Naive thymus-derived CD4-positive, alpha-beta T cell (primary cell): Measurements from ENCODE around the gene SEPTIN7. TPM values are rescaled to one million over a fixed set of nuclear protein-coding genes. Genes with fewer than 3 reads are reported as not detected.

ENCODE experiments used
- ATAC-seq: fragments of 150-1000 bp; cut with Tn5 transposase; 2 replicates; pipeline ENCODE4 v1.10.0; 2021; ENCODE audit warnings: mild to moderate bottlenecking, moderate library complexity
- CTCF ChIA-PET: fragments of 350-600 bp; sonication (Branson Sonifier 250); formaldehyde crosslinking; loops from one replicate; lab custom pipeline; 2021; ENCODE audit warnings: antibody characterized with exemption; lab: Charles Lee
- POLR2A ChIA-PET: fragments of 350-600 bp; sonication (Branson Sonifier 250); formaldehyde crosslinking; loops from one replicate; lab custom pipeline; 2021; ENCODE audit warnings: antibody characterized with exemption, inconsistent platforms; lab: Charles Lee
- DNase-seq, 9 donors: peaks; one replicate each; pipeline versions ENCODE4 v3.0.0 to v3.0.0-alpha.2; 2020 to 2022; ENCODE audit warnings: mixed read lengths in 1 of 9
- H3K27ac ChIP-seq: one replicate; pipeline ENCODE4 v1.7.0; 2013; ENCODE audit warnings: mild to moderate bottlenecking, low read depth, low read length, moderate library complexity
- H3K27me3 ChIP-seq, 2 donors: one replicate each; pipeline ENCODE4 v1.7.0; 2013; ENCODE audit warnings: low read length in 2 of 2, mild to moderate bottlenecking in 2 of 2, moderate library complexity in 2 of 2; ENCODE audit not compliant: control insufficient read depth in 2 of 2, insufficient read depth in 2 of 2
- H3K36me3 ChIP-seq, 3 experiments: 1 replicate in 2 of 3; 2 replicates in 1 of 3; pipeline ENCODE4 v1.7.0; 2013; ENCODE audit warnings: low read length in 3 of 3, mild to moderate bottlenecking in 3 of 3, moderate library complexity in 1 of 3; ENCODE audit not compliant: insufficient read depth in 3 of 3, control insufficient read depth in 2 of 3
- H3K4me1 ChIP-seq, 2 donors: one replicate each; pipeline ENCODE4 v1.7.0; 2013; ENCODE audit warnings: low read length in 2 of 2, mild to moderate bottlenecking in 2 of 2, moderate library complexity in 1 of 2; ENCODE audit not compliant: control insufficient read depth in 2 of 2, insufficient read depth in 2 of 2
- H3K4me3 ChIP-seq: 2 replicates; pipeline ENCODE4 v1.7.0; 2013; ENCODE audit warnings: mild to moderate bottlenecking, low read length
- H3K9me3 ChIP-seq, 3 experiments: 1 replicate in 2 of 3; 2 replicates in 1 of 3; pipeline ENCODE4 v1.7.0; 2013; ENCODE audit warnings: low read length in 3 of 3; ENCODE audit not compliant: control insufficient read depth in 2 of 3
- H3K27ac Mint-ChIP-seq, 9 donors: one replicate each; pipeline ENCODE4 v1.8.0; 2020 to 2022; ENCODE audit warnings: mixed read lengths in 9 of 9, mild to moderate bottlenecking in 8 of 9, moderate library complexity in 5 of 9, inconsistent platforms in 2 of 9
- H3K27me3 Mint-ChIP-seq, 5 donors: one replicate each; pipeline ENCODE4 v1.8.0; 2021 to 2022; ENCODE audit warnings: mixed read lengths in 5 of 5, mild to moderate bottlenecking in 1 of 5
- H3K36me3 Mint-ChIP-seq, 5 donors: one replicate each; pipeline ENCODE4 v1.8.0; 2020 to 2022; ENCODE audit warnings: mixed read lengths in 5 of 5, mild to moderate bottlenecking in 3 of 5, inconsistent platforms in 1 of 5
- H3K4me1 Mint-ChIP-seq, 7 donors: one replicate each; pipeline ENCODE4 v1.8.0; 2020 to 2022; ENCODE audit warnings: mixed read lengths in 7 of 7, mild to moderate bottlenecking in 3 of 7, inconsistent platforms in 1 of 7
- H3K4me3 Mint-ChIP-seq, 10 donors: one replicate each; pipeline ENCODE4 v1.8.0; 2020 to 2022; ENCODE audit warnings: mild to moderate bottlenecking in 10 of 10, mixed read lengths in 10 of 10, moderate library complexity in 6 of 10, inconsistent platforms in 2 of 10
- H3K9me3 Mint-ChIP-seq, 11 donors: one replicate each; pipeline ENCODE4 v1.8.0; 2020 to 2022; ENCODE audit warnings: mixed read lengths in 11 of 11, mild to moderate bottlenecking in 4 of 11, inconsistent platforms in 1 of 11, moderate library complexity in 1 of 11
- intact Hi-C, 2 donors: fragments of 100-400 bp; cut with micrococcal nuclease; formaldehyde crosslinking; loops; one replicate each; pipeline ENCODE4 v1.15.1; 2023
- polyA plus RNA-seq, 2 donors: library from polyadenylated mRNA; unstranded; fragments of 300-500 nt; fragmentation: Illumina TruSeq; gene quantifications; one replicate each; pipeline ENCODE4 v1.2.3, GENCODE V29; 2021
- total RNA-seq, 6 experiments: library from RNA in 5 of 6; stranded (reverse) in 5 of 6; gene quantifications; 1 replicate in 5 of 6; 2 replicates in 1 of 6; pipeline ENCODE4 v1.2.3 and lab custom pipeline; 2021 to 2026

SEPTIN7 gene
- total and polyA plus RNA-seq, 7 experiments from 2014 or later: 174 to 566 (median 197) TPM

DNA sequence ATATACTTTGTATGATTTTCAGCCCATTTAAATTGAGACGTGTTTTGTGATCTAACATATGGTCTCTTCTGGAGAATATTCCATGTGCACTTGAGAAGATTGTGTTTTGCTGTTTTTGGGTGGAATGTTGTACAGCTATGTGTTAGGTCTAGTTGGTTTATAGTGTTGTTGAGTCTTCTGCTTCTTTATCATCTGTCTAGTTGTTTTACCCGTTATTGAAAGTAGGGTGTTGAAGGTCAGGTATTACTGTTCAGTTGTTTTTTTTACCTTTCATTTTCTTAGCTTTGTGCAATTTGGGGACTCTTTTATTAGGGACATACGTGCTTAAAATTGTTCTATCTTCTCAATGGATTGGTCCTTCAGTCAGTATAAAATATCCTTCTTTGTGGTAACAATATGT lies 18.5 kb downstream of the SEPTIN7 start:
- peaks cover 6 to 70% (median 37%) of the 10 kb centered on the region in 11 donors for H3K9me3 Mint-ChIP-seq
- H3K27ac ChIP-seq: no peak overlapping the region
- H3K9me3 ChIP-seq: peaks cover 0 to 10% (median 4%) of the 10 kb centered on the region in 3 experiments
- no peak overlapping the region for H3K4me3 ChIP-seq
- intact Hi-C loops: no loop called here
- H3K4me1 Mint-ChIP-seq: peaks cover 47 to 77% (median 64%) of the 10 kb centered on the region in 7 donors
- H3K4me1 ChIP-seq: peaks cover 8 to 15% of the 10 kb centered on the region in 2 donors
- ChIA-PET POLR2A (interaction anchor here (3.3 kb wide), 1 partner anchor 19 kb away, joined by 15 read pairs; the partner anchor contains the start of gene SEPTIN7), CTCF (interaction anchor here (0.7 kb wide), 1 partner anchor 26 kb away, joined by 6 read pairs; no protein-coding TSS in a partner anchor)
- no peak for ATAC-seq
- no peaks in the 10 kb centered on the region for H3K27me3 ChIP-seq
- peaks cover 21 to 71% (median 53%) of the 10 kb centered on the region in 5 donors for H3K36me3 Mint-ChIP-seq
- no peaks in the 10 kb centered on the region for H3K36me3 ChIP-seq
- peak overlapping the region in 8 of 10 donors; percentile 8 to 58 (median 36) for H3K4me3 Mint-ChIP-seq
- H3K27ac Mint-ChIP-seq: peak overlapping the region in 3 of 9 donors; percentile 9 to 58 (median 32)
- DNase-seq: no peak
- no peaks in the 10 kb centered on the region for H3K27me3 Mint-ChIP-seq

DNA sequence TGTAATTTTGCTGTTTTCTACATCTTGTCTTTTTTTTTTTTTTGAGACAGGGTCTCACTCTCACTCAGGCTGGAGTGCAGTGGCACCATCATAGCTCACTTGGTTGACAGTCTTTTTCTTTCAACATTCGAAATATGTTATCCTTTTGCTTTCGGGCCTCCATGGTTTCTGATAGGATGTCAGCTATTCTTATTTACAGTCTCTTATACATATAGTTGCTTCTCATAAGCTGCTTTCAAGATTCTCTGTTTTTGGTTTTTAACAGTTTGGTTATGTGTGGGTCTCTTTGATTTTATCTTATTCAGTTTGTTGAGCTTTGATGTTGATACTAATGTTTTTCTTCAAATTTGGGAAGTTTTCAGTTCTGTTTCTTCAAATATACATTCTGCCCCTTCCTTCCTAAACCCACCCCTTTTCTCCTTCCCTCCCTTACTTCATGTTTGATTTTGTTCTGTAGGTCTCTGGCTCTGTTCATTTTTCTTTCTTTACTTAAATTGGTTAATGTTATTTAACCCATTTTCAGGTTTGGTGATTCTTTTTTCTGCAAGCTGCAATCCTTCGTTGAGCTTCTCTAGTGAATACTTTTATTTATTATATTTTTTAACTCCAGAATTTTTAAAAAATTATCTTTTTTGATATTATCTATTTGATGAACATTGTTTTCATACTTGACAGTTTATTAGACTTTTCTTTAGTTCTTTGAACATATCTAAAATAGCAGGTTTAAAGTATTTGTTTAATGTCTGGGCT lies 19.3 kb downstream of the SEPTIN7 start:
- no peaks in the 10 kb centered on the region for H3K36me3 ChIP-seq
- ATAC-seq: no peak
- DNase-seq: no peak
- Mint-ChIP-seq H3K27me3 (no peaks in the 10 kb centered on the region), H3K36me3 (peaks cover 21 to 63% (median 46%) of the 10 kb centered on the region in 5 donors), H3K4me3 (peak overlapping the region in 6 of 10 donors; percentile 12 to 45 (median 24)), H3K27ac (peak overlapping the region in 3 of 9 donors; percentile 10 to 53 (median 26)), H3K4me1 (peaks cover 44 to 70% (median 56%) of the 10 kb centered on the region in 7 donors), H3K9me3 (peaks cover 6 to 66% (median 37%) of the 10 kb centered on the region in 11 donors)
- H3K27ac ChIP-seq: no peak overlapping the region
- intact Hi-C loops: loop anchor here in 1 of 2 donors (2.0 kb wide), 1 partner anchor 15 kb away; no protein-coding TSS in a partner anchor
- H3K4me1 ChIP-seq: peaks cover 8 to 20% of the 10 kb centered on the region in 2 donors
- H3K9me3 ChIP-seq: peaks cover 0 to 10% (median 4%) of the 10 kb centered on the region in 3 experiments
- CTCF ChIA-PET: interaction anchor here (0.7 kb wide), 1 partner anchor 25 kb away, joined by 6 read pairs; no protein-coding TSS in a partner anchor
- H3K4me3 ChIP-seq: no peak overlapping the region
- H3K27me3 ChIP-seq: no peaks in the 10 kb centered on the region
- POLR2A ChIA-PET: interaction anchor here (3.3 kb wide), 1 partner anchor 20 kb away, joined by 15 read pairs; the partner anchor contains the start of gene SEPTIN7

DNA sequence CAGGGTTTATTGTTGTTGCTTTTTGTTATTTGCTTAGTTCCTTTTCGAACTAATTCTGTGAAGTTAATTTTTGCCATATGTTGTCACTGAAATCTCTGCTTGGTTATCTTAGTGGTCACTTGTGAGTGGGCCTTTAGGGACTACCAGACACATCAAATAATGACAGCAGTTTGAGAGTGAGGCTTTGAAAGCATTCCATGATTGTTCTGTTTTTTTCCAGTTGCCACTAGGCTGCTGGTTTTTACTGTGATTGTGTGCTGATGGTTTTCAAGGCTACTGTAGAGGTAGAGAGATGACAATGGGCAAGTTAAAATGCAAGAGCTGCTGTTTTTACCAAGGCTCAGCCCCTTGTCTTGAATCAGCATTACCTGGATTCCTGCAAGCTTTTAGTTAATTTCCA lies 20.0 kb downstream of the SEPTIN7 start:
- intact Hi-C loops: loop anchor here in 1 of 2 donors (2.0 kb wide), 1 partner anchor 14 kb away; no protein-coding TSS in a partner anchor
- Mint-ChIP-seq H3K4me3 (peak overlapping the region in 1 of 10 donors; percentile 28), H3K36me3 (peaks cover 21 to 56% (median 44%) of the 10 kb centered on the region in 5 donors), H3K4me1 (peaks cover 41 to 63% (median 50%) of the 10 kb centered on the region in 7 donors), H3K27me3 (no peaks in the 10 kb centered on the region), H3K9me3 (peaks cover 6 to 59% (median 35%) of the 10 kb centered on the region in 11 donors), H3K27ac (no peak overlapping the region)
- Histone ChIP-seq H3K4me1 (peaks cover 8 to 24% of the 10 kb centered on the region in 2 donors), H3K4me3 (no peak overlapping the region), H3K36me3 (no peaks in the 10 kb centered on the region), H3K9me3 (peaks cover 0 to 10% (median 4%) of the 10 kb centered on the region in 3 experiments), H3K27ac (no peak overlapping the region), H3K27me3 (no peaks in the 10 kb centered on the region)
- ATAC-seq (no peak), DNase-seq (no peak)
- POLR2A ChIA-PET: interaction anchor here (1.2 to 3.3 kb wide), 2 partner anchors 17 to 21 kb away, joined by 3 to 15 read pairs; partner anchors contain the start of gene SEPTIN7
- CTCF ChIA-PET: no interaction called here

DNA sequence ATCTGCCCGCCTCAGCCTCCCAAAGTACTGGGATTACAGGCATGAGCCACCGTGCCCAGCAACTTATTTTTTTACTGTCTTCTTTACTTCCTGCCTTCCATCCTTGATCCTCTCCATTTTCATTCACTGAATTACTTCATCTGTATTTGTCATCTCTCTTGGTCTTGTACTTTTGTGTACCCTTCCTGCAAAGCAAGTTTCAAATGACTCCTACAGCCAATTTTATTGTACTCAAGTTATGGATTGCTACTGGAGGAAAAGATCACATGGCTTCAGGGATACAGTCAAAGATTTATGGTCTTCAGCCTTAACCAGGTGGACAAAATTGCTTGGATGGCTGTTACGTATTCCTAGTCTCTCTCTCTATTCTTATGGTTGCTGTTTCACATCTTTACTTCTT lies 22.6 kb downstream of the SEPTIN7 start:
- Mint-ChIP-seq H3K4me3 (peak overlapping the region in 4 of 10 donors; percentile 0 to 50 (median 41)), H3K36me3 (peaks cover 16 to 35% (median 25%) of the 10 kb centered on the region in 5 donors), H3K4me1 (peaks cover 21 to 45% (median 31%) of the 10 kb centered on the region in 7 donors), H3K27ac (peak overlapping the region in 3 of 9 donors; percentile 1 to 23 (median 4)), H3K9me3 (peaks cover 3 to 36% (median 20%) of the 10 kb centered on the region in 11 donors), H3K27me3 (no peaks in the 10 kb centered on the region)
- H3K4me1 ChIP-seq: peaks cover 8 to 24% of the 10 kb centered on the region in 2 donors
- H3K9me3 ChIP-seq: peaks cover 0 to 10% (median 4%) of the 10 kb centered on the region in 3 experiments
- no peak for DNase-seq
- no peaks in the 10 kb centered on the region for H3K27me3 ChIP-seq
- intact Hi-C loops: no loop called here
- H3K36me3 ChIP-seq: no peaks in the 10 kb centered on the region
- ATAC-seq: no peak
- H3K4me3 ChIP-seq: no peak overlapping the region
- no peak overlapping the region for H3K27ac ChIP-seq
- ChIA-PET POLR2A (interaction anchor here (1.1 to 1.3 kb wide), 2 partner anchors 21 to 24 kb away, joined by 3 to 4 read pairs; no protein-coding TSS in a partner anchor), CTCF (no interaction called here)

DNA sequence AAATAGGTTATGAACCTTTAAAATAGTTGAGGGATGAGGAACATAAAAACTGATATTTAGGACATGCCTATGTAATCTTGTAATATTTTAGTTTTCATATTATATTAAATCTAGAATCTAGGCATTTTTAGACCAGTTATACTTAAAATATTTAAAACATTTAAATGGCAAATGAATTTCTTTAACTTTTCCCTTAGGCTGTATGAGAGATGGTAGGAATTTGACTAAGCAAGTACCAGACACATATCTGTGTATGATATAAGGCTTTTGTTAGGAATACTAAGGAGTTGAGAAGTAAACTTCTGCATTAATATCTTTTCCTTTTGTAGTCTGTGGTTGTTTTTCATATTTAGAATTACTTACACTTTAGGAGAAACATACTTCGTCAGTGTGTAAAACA lies 25.1 kb downstream of the SEPTIN7 start:
- Mint-ChIP-seq H3K9me3 (peaks cover 0 to 11% (median under 1%) of the 10 kb centered on the region in 11 donors), H3K4me3 (no peak overlapping the region), H3K27ac (peak overlapping the region in 1 of 9 donors; percentile 16), H3K27me3 (no peaks in the 10 kb centered on the region), H3K36me3 (peaks cover 0 to 24% (median 8%) of the 10 kb centered on the region in 5 donors), H3K4me1 (peaks cover 21 to 47% (median 37%) of the 10 kb centered on the region in 7 donors)
- intact Hi-C loops: no loop called here
- CTCF ChIA-PET: no interaction called here
- Histone ChIP-seq H3K27ac (no peak overlapping the region), H3K27me3 (no peaks in the 10 kb centered on the region), H3K36me3 (no peaks in the 10 kb centered on the region), H3K4me3 (no peak overlapping the region), H3K4me1 (peaks cover 13 to 36% of the 10 kb centered on the region in 2 donors), H3K9me3 (no peaks in the 10 kb centered on the region)
- POLR2A ChIA-PET: interaction anchor here (0.6 kb wide), 1 partner anchor 128 kb away, joined by 3 read pairs; no protein-coding TSS in a partner anchor
- DNase-seq (no peak), ATAC-seq (no peak)

DNA sequence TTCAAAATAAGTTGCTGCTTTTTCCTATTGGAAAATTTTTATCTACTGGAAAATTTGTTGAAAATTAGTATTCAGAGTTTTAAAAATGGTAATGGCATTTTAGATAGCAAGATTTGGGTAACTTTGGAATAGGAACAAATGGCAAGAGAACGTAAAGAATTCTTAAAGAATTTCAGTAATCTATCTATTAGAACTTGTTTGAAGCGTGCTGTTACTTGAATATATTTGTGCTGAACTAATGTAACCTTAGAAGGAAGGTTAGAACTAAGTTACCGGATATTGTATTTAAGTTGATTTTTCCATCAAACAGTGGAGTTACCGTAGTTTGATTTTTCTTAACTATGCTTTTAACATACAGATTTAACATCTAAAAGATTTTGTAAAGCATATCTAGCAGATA lies 25.9 kb downstream of the SEPTIN7 start:
- ChIA-PET CTCF (no interaction called here), POLR2A (interaction anchor here (0.6 kb wide), 1 partner anchor 17 kb away, joined by 3 read pairs; no protein-coding TSS in a partner anchor)
- H3K27ac ChIP-seq: no peak overlapping the region
- no peaks in the 10 kb centered on the region for H3K27me3 ChIP-seq
- H3K27ac Mint-ChIP-seq: no peak overlapping the region
- H3K9me3 Mint-ChIP-seq: peaks cover 0 to 6% (median 0%) of the 10 kb centered on the region in 11 donors
- peaks cover 21 to 49% (median 39%) of the 10 kb centered on the region in 7 donors for H3K4me1 Mint-ChIP-seq
- ATAC-seq: no peak
- no peak for DNase-seq
- no peak overlapping the region for H3K4me3 ChIP-seq
- peaks cover 0 to 25% (median 8%) of the 10 kb centered on the region in 5 donors for H3K36me3 Mint-ChIP-seq
- H3K36me3 ChIP-seq: no peaks in the 10 kb centered on the region
- intact Hi-C loops: no loop called here
- H3K4me3 Mint-ChIP-seq: no peak overlapping the region
- H3K27me3 Mint-ChIP-seq: no peaks in the 10 kb centered on the region
- no peaks in the 10 kb centered on the region for H3K9me3 ChIP-seq
- peaks cover 13 to 39% of the 10 kb centered on the region in 2 donors for H3K4me1 ChIP-seq
